ENCODE measurements around the gene LRMDA.

The LRMDA gene

DNA sequence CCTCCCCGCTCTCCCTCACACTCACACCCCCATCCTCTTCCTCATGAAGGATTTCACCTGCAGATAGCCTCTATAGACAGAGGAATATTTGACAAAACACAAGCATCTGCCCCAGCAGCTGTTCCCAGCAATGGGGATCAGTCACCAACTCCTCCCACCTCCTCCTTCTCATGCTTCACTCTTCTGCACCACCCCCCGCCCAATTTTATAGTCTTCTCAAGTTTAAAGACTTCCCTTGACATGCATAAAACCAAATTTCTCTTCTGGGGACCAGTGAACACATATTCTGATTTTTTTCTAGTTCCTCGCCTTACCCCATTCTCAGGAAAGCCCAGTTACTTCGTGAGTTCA, 654.4 kb downstream of the LRMDA start:
- no peak for TF ChIP-seq CTCF (IDR thresholded peaks at IDR 0.05; ENCODE audit: unreplicated experiment in 3 of 3)
- Mint-ChIP-seq H3K9me3 (peaks cover 3% of the 10 kb centered on the region), H3K27ac (peak overlapping the region; percentile 66 to 86 (median 77)), H3K4me1 (peaks cover 72% of the 10 kb centered on the region), H3K27me3 (ENCODE audit: low read depth) (no peaks in the 10 kb centered on the region), H3K4me3 (peak overlapping the region in 2 of 3 experiments; percentile 4 to 37), H3K36me3 (ENCODE audit: low read depth) (peaks cover 3% of the 10 kb centered on the region)

DNA sequence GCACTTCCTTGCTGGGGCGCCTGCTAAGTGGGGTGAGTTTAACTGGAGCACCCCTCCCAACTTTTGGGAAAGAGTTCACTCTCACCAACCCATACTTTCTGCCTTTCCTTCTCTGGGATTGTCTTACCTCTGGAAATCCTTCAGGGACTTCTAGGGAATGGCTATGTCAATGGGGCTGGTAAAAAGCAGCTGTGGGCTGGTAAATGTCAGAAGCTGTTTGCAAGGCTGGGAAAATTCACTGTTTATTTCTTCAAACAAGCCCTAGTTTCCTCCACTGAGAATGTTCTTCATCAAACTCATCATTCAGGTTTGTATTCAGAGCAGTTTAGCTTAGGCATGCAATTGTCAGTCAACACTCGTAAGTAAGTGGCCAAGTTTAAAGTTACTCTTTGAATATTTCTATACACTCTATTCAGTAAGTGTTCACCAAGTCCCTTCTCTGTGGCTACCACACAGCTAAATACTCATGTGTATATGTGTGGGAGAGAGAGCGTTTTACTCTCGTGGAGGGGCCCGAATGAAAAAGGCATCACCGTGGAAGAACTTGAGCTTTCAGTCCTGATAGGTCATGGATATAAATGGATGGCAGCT, 654.8 kb downstream of the LRMDA start:
- peaks cover 70% of the 10 kb centered on the region for H3K4me1 Mint-ChIP-seq
- H3K4me3 Mint-ChIP-seq, result peak overlapping the region in 1 of 3 experiments; percentile 37
- H3K27ac Mint-ChIP-seq, result peak overlapping the region; percentile 66 to 86 (median 77)
- H3K9me3 Mint-ChIP-seq, result peaks cover 3% of the 10 kb centered on the region
- no peaks in the 10 kb centered on the region for H3K27me3 Mint-ChIP-seq (ENCODE audit: low read depth)
- H3K36me3 Mint-ChIP-seq (ENCODE audit: low read depth), result peaks cover 3% of the 10 kb centered on the region
- TF ChIP-seq CTCF (IDR thresholded peaks at IDR 0.05; ENCODE audit: unreplicated experiment in 3 of 3), result no peak

- Mint-ChIP-seq H3K27ac (peak overlapping the region; percentile 66 to 86 (median 77)), H3K27me3 (ENCODE audit: low read depth) (no peaks in the 10 kb centered on the region), H3K9me3 (peaks cover 3% of the 10 kb centered on the region), H3K36me3 (ENCODE audit: low read depth) (peaks cover 3% of the 10 kb centered on the region), H3K4me1 (peaks cover 70% of the 10 kb centered on the region), H3K4me3 (peak overlapping the region in 1 of 3 experiments; percentile 5)
- peak; percentile 58 to 68 (median 60) for TF ChIP-seq CTCF (IDR thresholded peaks at IDR 0.05; ENCODE audit: unreplicated experiment in 3 of 3)
Observed at GRCh38 chr10:76086761-76087639, 655.6 kb downstream of the LRMDA start.

DNA sequence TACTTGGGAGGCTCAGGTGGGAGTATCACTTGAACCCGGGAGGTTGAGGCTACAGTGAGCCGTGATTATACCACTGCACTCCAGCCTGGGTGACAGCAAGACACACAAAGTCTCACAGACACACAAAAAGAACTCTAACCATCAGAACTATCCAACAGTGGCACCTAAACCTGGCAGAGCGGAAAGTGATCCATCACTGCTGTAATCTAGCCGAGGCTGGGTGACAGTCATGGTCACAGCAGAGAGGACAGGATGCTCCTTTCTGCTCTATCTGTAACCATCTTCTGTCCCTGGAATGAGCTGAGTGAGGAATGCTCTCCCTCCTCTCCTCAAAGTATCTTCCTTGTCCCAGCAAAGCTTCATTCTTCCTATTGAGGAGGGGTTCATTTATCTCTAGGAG, 656.6 kb downstream of the LRMDA start:
- peak overlapping the region in 2 of 3 experiments; percentile 18 to 66 for H3K27ac Mint-ChIP-seq
- H3K36me3 Mint-ChIP-seq (ENCODE audit: low read depth), result peaks cover 3% of the 10 kb centered on the region
- H3K27me3 Mint-ChIP-seq (ENCODE audit: low read depth), result no peaks in the 10 kb centered on the region
- H3K9me3 Mint-ChIP-seq, result peaks cover 3% of the 10 kb centered on the region
- peaks cover 61% of the 10 kb centered on the region for H3K4me1 Mint-ChIP-seq
- H3K4me3 Mint-ChIP-seq, result no peak overlapping the region
- no peak for TF ChIP-seq CTCF (IDR thresholded peaks at IDR 0.05; ENCODE audit: unreplicated experiment in 3 of 3)

DNA sequence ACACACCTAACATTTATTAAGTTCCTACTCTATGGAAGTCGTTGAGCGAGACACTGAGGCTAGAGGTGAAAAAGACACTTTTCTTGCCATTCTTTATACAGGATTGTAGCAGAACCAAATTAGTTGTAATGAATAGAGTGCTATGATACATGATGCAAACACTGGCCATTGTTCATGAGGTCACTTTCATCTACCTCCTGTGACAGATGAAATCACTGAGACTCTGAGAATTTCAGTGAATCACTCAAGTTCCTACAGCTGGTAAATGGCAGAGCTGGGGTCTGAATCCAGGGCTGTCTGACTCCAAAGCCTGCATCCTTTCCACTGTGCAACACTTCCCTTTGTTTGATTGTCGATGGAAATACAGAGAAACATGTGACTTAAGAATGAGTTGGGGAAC, 657.6 kb downstream of the LRMDA start:
- peaks cover 3% of the 10 kb centered on the region for H3K9me3 Mint-ChIP-seq
- H3K27me3 Mint-ChIP-seq (ENCODE audit: low read depth), result peaks cover 7% of the 10 kb centered on the region
- no peak for TF ChIP-seq CTCF (IDR thresholded peaks at IDR 0.05; ENCODE audit: unreplicated experiment in 3 of 3)
- peak overlapping the region in 2 of 3 experiments; percentile 52 to 57 for H3K27ac Mint-ChIP-seq
- H3K4me3 Mint-ChIP-seq, result no peak overlapping the region
- H3K4me1 Mint-ChIP-seq, result peaks cover 59% of the 10 kb centered on the region
- peaks cover 3% of the 10 kb centered on the region for H3K36me3 Mint-ChIP-seq (ENCODE audit: low read depth)
